B cell (primary cell): ENCODE results near the gene SEMA6A. TPM values are rescaled to one million over a fixed set of nuclear protein-coding genes. Genes with fewer than 3 reads are reported as not detected.

Experiments used
- ATAC-seq: fragments of 200-7000 bp; cut with Tn5 transposase; one replicate; pipeline ENCODE4 v1.10.0; 2021; ENCODE audit warnings: low read depth, mild to moderate bottlenecking, moderate number of reproducible peaks, moderate library complexity
- CTCF ChIA-PET: fragments of 350-600 bp; sonication (Branson Sonifier 250); formaldehyde crosslinking; loops from one replicate; lab custom pipeline; 2021; ENCODE audit warnings: antibody characterized with exemption, inconsistent platforms; lab: Charles Lee
- POLR2A ChIA-PET: fragments of 350-600 bp; sonication (Branson Sonifier 250); formaldehyde crosslinking; loops from one replicate; lab custom pipeline; 2021; ENCODE audit warnings: antibody characterized with exemption; lab: Charles Lee
- DNase-seq: peaks from one replicate; pipeline ENCODE4 v3.0.0; 2013
- H2AFZ ChIP-seq: 2 replicates; pipeline ENCODE4 v1.6.1; 2012; ENCODE audit warnings: mild to moderate bottlenecking, low read depth, low read length; ENCODE audit not compliant: insufficient read depth, poor library complexity, severe bottlenecking
- H3K27ac ChIP-seq, 2 donors: 1 replicate in 1 of 2; 2 replicates in 1 of 2; pipeline ENCODE4 v1.5.1; 2012 to 2013; ENCODE audit warnings: low read length in 2 of 2, mild to moderate bottlenecking in 2 of 2, moderate library complexity in 1 of 2
- H3K27me3 ChIP-seq, 4 experiments: fragments of 200-600 bp in 1 of 4; sonication (generic) in 1 of 4; replicated peaks in 1 of 4; 1 replicate in 2 of 4; 2 replicates in 2 of 4; pipeline versions ENCODE4 v1.6.1 to v1.7.0; 2013 to 2016; ENCODE audit warnings: low read length in 3 of 4, mild to moderate bottlenecking in 2 of 4, mixed read lengths in 1 of 4, moderate library complexity in 1 of 4; ENCODE audit not compliant: insufficient read depth in 4 of 4, control insufficient read depth in 3 of 4; ENCODE audit errors: control extremely low read depth in 1 of 4
- H3K36me3 ChIP-seq, 2 experiments: replicated peaks in 1 of 2; 1 replicate in 1 of 2; 2 replicates in 1 of 2; pipeline versions ENCODE4 v1.6.1 to v1.7.1; 2013; ENCODE audit warnings: low read length in 1 of 2; ENCODE audit not compliant: insufficient read depth in 2 of 2, control insufficient read depth in 1 of 2; ENCODE audit errors: control extremely low read depth in 1 of 2, extremely low read depth in 1 of 2
- H3K4me1 ChIP-seq, 2 donors: fragments of 200-600 bp in 1 of 2; sonication (generic) in 1 of 2; 1 replicate in 1 of 2; 2 replicates in 1 of 2; pipeline versions ENCODE4 v1.5.1 to v1.6.1; 2013 to 2017; ENCODE audit warnings: low read length in 2 of 2; ENCODE audit not compliant: control insufficient read depth in 2 of 2, insufficient read depth in 2 of 2
- H3K4me2 ChIP-seq: replicated peaks from 2 replicates; pipeline ENCODE3; 2012; ENCODE audit warnings: mild to moderate bottlenecking, low read depth, low read length; ENCODE audit not compliant: poor library complexity, severe bottlenecking
- H3K4me3 ChIP-seq, 5 experiments: fragments of 200-600 bp in 1 of 5; sonication (generic) in 1 of 5; 1 replicate in 3 of 5; 2 replicates in 2 of 5; pipeline versions ENCODE4 v1.5.1 to v1.7.0; 2011 to 2016; ENCODE audit warnings: low read length in 4 of 5, mild to moderate bottlenecking in 4 of 5, low read depth in 2 of 5, control low read depth in 1 of 5, moderate library complexity in 1 of 5; ENCODE audit not compliant: insufficient read depth in 1 of 5; ENCODE audit errors: control extremely low read depth in 1 of 5, extremely low read depth in 1 of 5
- H3K79me2 ChIP-seq: fragments of 200-600 bp; sonication (generic); one replicate; pipeline ENCODE4 v1.6.0; 2016; ENCODE audit warnings: low read length; ENCODE audit not compliant: control insufficient read depth, insufficient read depth
- H3K9ac ChIP-seq: fragments of 200-600 bp; sonication (generic); 2 replicates; pipeline ENCODE4 v1.6.1; 2017; ENCODE audit warnings: mild to moderate bottlenecking, low read length, moderate library complexity
- H3K9me3 ChIP-seq, 3 donors: one replicate each; pipeline versions ENCODE4 v1.6.1 to v1.7.1; 2013; ENCODE audit warnings: low read length in 2 of 3; ENCODE audit not compliant: control insufficient read depth in 2 of 3, insufficient read depth in 1 of 3; ENCODE audit errors: control extremely low read depth in 1 of 3
- H4K20me1 ChIP-seq: 2 replicates; pipeline ENCODE4 v1.6.0; 2012; ENCODE audit warnings: mild to moderate bottlenecking, low read length; ENCODE audit not compliant: insufficient read depth, control insufficient read depth, poor library complexity, severe bottlenecking
- H3K27ac Mint-ChIP-seq: one replicate; pipeline ENCODE4 v1.8.0; 2021; ENCODE audit warnings: mixed read lengths
- H3K27me3 Mint-ChIP-seq: one replicate; pipeline ENCODE4 v1.8.0; 2021; ENCODE audit warnings: mixed read lengths
- H3K4me1 Mint-ChIP-seq: one replicate; pipeline ENCODE4 v1.8.0; 2021; ENCODE audit warnings: mixed read lengths
- H3K4me3 Mint-ChIP-seq: one replicate; pipeline ENCODE4 v1.8.0; 2021; ENCODE audit warnings: mixed read lengths
- H3K9me3 Mint-ChIP-seq: one replicate; pipeline ENCODE4 v1.8.0; 2022; ENCODE audit warnings: mixed read lengths; ENCODE audit not compliant: insufficient read depth
- EZH2 ChIP-seq: IDR thresholded peaks from 2 replicates; pipeline ENCODE4 v1.6.1; 2012; ENCODE audit warnings: borderline replicate concordance, low read depth, mild to moderate bottlenecking, moderate library complexity, low read length; ENCODE audit not compliant: insufficient read depth, poor library complexity, severe bottlenecking
- WGBS: methylation state at CpG from one replicate; pipeline ENCODE4 v1.1.5; 2013; ENCODE audit warnings: missing lambda C conversion rate; ENCODE audit not compliant: insufficient coverage; 5-methylcytosine and 5-hydroxymethylcytosine counted together
- intact Hi-C: fragments of 100-400 bp; cut with micrococcal nuclease; formaldehyde crosslinking; loops from one replicate; pipeline ENCODE4 v1.10.0; 2022
- polyA plus RNA-seq: library from polyadenylated mRNA; depleted of rRNA; stranded (reverse); fragments of >200 nt; gene quantifications from 2 replicates; pipeline ENCODE4 v1.2.3, GENCODE V29; 2012
- total RNA-seq, 2 donors: library from RNA; stranded (reverse); fragments of 120-200 nt in 1 of 2; gene quantifications; 1 replicate in 1 of 2; 2 replicates in 1 of 2; pipeline versions ENCODE4 v1.2.3 to v1.2.4, GENCODE V29; 2013 to 2022
- TF ChIP-seq, protein P1 (sequence below): fragments of 200-600 bp; IDR thresholded peaks from one replicate; pipeline ENCODE4 v1.8.0; 2022; ENCODE audit warnings: antibody characterized with exemption, mild to moderate bottlenecking

SEMA6A gene
- total and polyA plus RNA-seq, 2 donors (not counting 1 experiment from before 2014, with no cell fraction given) = 0.44 TPM; not detected in 1

DNA sequence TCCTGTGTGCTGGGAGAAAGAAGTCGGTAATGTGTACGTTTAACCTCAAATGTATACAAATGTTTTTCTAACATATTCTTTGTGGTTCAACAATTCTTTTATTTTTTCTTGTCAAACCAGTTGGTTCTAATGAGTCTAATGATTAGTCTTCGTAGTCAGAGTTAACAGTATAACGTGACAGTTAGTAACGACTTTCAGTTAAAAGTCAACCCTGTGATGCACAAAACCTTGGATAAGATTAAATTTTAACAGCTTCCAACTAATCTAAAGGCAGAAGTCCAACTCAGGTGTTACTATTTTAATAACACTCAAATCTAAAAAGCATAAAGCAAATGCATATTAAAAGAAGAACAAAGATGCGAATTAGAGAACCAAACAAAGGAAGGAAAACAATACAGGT is 47.0 kb downstream of the SEMA6A start:
- WGBS = no CpG with 5 or more reads among the region's 6 CpGs
- H3K27ac ChIP-seq = no peak overlapping the region
- no peaks in the 10 kb centered on the region for H3K9me3 ChIP-seq
- CTCF ChIA-PET = no interaction called here
- no peaks in the 10 kb centered on the region for H3K4me1 ChIP-seq
- TF ChIP-seq EZH2 = no peak
- TF ChIP-seq, protein P1, sequence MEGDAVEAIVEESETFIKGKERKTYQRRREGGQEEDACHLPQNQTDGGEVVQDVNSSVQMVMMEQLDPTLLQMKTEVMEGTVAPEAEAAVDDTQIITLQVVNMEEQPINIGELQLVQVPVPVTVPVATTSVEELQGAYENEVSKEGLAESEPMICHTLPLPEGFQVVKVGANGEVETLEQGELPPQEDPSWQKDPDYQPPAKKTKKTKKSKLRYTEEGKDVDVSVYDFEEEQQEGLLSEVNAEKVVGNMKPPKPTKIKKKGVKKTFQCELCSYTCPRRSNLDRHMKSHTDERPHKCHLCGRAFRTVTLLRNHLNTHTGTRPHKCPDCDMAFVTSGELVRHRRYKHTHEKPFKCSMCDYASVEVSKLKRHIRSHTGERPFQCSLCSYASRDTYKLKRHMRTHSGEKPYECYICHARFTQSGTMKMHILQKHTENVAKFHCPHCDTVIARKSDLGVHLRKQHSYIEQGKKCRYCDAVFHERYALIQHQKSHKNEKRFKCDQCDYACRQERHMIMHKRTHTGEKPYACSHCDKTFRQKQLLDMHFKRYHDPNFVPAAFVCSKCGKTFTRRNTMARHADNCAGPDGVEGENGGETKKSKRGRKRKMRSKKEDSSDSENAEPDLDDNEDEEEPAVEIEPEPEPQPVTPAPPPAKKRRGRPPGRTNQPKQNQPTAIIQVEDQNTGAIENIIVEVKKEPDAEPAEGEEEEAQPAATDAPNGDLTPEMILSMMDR = no peak
- no peaks in the 10 kb centered on the region for H3K27me3 ChIP-seq
- no peak overlapping the region for H3K27ac Mint-ChIP-seq
- H4K20me1 ChIP-seq = no peaks in the 10 kb centered on the region
- POLR2A ChIA-PET = no interaction called here
- no peaks in the 10 kb centered on the region for H3K27me3 Mint-ChIP-seq
- H3K79me2 ChIP-seq = no peaks in the 10 kb centered on the region
- intact Hi-C loops = no loop called here
- no peak overlapping the region for H3K4me3 Mint-ChIP-seq
- H3K9ac ChIP-seq = no peak overlapping the region
- no peak overlapping the region for H2AFZ ChIP-seq
- no peak overlapping the region for H3K4me2 ChIP-seq
- DNase-seq = no peak
- no peak overlapping the region for H3K4me3 ChIP-seq
- H3K9me3 Mint-ChIP-seq = no peaks in the 10 kb centered on the region
- no peaks in the 10 kb centered on the region for H3K36me3 ChIP-seq
- no peak for ATAC-seq
- no peaks in the 10 kb centered on the region for H3K4me1 Mint-ChIP-seq

- intact Hi-C loops = no loop called here
- no peak overlapping the region for H3K9ac ChIP-seq
- CTCF ChIA-PET = no interaction called here
Measured at GRCh38 chr5:116525674-116526073, 48.9 kb downstream of the SEMA6A start.

More at GRCh38 chr5:116525674-116526073, 48.9 kb downstream of the SEMA6A start:
- Histone ChIP-seq H3K4me3 (no peak overlapping the region), H2AFZ (no peak overlapping the region), H3K4me2 (no peak overlapping the region), H3K79me2 (no peaks in the 10 kb centered on the region), H3K27ac (no peak overlapping the region), H3K27me3 (no peaks in the 10 kb centered on the region), H4K20me1 (no peaks in the 10 kb centered on the region), H3K36me3 (no peaks in the 10 kb centered on the region), H3K4me1 (no peaks in the 10 kb centered on the region), H3K9me3 (no peaks in the 10 kb centered on the region)
- Mint-ChIP-seq H3K4me3 (no peak overlapping the region), H3K27ac (no peak overlapping the region), H3K9me3 (no peaks in the 10 kb centered on the region), H3K4me1 (no peaks in the 10 kb centered on the region), H3K27me3 (no peaks in the 10 kb centered on the region)
- POLR2A ChIA-PET = no interaction called here
- no peak for ATAC-seq
- no peak for DNase-seq
- no CpG with 5 or more reads among the region's 3 CpGs for WGBS
- no peak for TF ChIP-seq EZH2
- TF ChIP-seq, protein P1 = no peak
